SK-MEL-5 (cell line): Measurements from ENCODE around the gene HELZ. TPM values are rescaled to one million over a fixed set of nuclear protein-coding genes. Genes with fewer than 3 reads are reported as not detected.
"Not testable (repeated sequence)": the region's sequence is repeated elsewhere in the genome, so short reads cannot be mapped to it uniquely, and the experiment has no call there.

Experiments
- DNase-seq: peaks from one replicate; pipeline ENCODE4 v3.0.0-alpha.2; 2016; ENCODE audit warnings: low read depth, low spot score
- in situ Hi-C: cut with HindIII; loops from 2 replicates; pipeline ENCODE4 v1.10.0; 2016; ENCODE audit warnings: low sequenced_read_pairs, high pct_unique_total_duplicates, low pct_unique_long_range_greater_than_20kb
- total RNA-seq: library from RNA; depleted of rRNA; stranded (reverse); fragments of >200 nt; shearing (Covaris generic); gene quantifications from 2 replicates; pipeline ENCODE4 v1.2.3, GENCODE V29; 2014

The HELZ gene
- total RNA-seq, 1 experiment from 2014 or later = 45.7 TPM

- DNase-seq = no peak
- in situ Hi-C loops = no loop called here
Observed at GRCh38 chr17:67174190-67174589, 70.8 kb downstream of the HELZ start.

GRCh38 chr17:67171560-67171959 lies 73.4 kb downstream of the HELZ start:
- in situ Hi-C loops = no loop called here
- no peak for DNase-seq

- DNase-seq = no peak
- in situ Hi-C loops = loop anchor here (5.0 kb wide), 1 partner anchor 36 kb away; no protein-coding TSS in a partner anchor
Observed at GRCh38 chr17:67168496-67168895, 76.5 kb downstream of the HELZ start.

- in situ Hi-C loops = loop anchor here (5.0 kb wide), 1 partner anchor 33 kb away; no protein-coding TSS in a partner anchor
Observed at GRCh38 chr17:67165201-67165600, 79.8 kb downstream of the HELZ start.

GRCh38 chr17:67164302-67164701 lies 80.7 kb downstream of the HELZ start:
- DNase-seq = no peak
- in situ Hi-C loops = no loop called here

More at GRCh38 chr17:67165201-67165600, 79.8 kb downstream of the HELZ start:
- DNase-seq = no peak

GRCh38 chr17:67162771-67163170 lies 82.2 kb downstream of the HELZ start:
- DNase-seq = no peak
- in situ Hi-C loops = no loop called here

- in situ Hi-C loops = no loop called here
- no peak for DNase-seq
Observed at GRCh38 chr17:67161573-67161972, 83.4 kb downstream of the HELZ start.

- in situ Hi-C loops = no loop called here
- no peak for DNase-seq
Observed at GRCh38 chr17:67160791-67161190, 84.2 kb downstream of the HELZ start.

- peak; percentile 89 for DNase-seq
- in situ Hi-C loops = no loop called here
Observed at GRCh38 chr17:67157732-67158639, 87.0 kb downstream of the HELZ start.

- in situ Hi-C loops = no loop called here
- no peak for DNase-seq
Observed at GRCh38 chr17:67156269-67157199, 88.5 kb downstream of the HELZ start.

- no peak for DNase-seq
- in situ Hi-C loops = no loop called here
Observed at GRCh38 chr17:67152824-67153223, 92.2 kb downstream of the HELZ start.

- in situ Hi-C loops = no loop called here
- DNase-seq = no peak
Observed at GRCh38 chr17:67151717-67152116, 93.3 kb downstream of the HELZ start.

- DNase-seq = no peak
- in situ Hi-C loops = no loop called here
Observed at GRCh38 chr17:67150826-67151225, 94.2 kb downstream of the HELZ start.

GRCh38 chr17:67148352-67148751 lies 96.6 kb downstream of the HELZ start:
- no peak for DNase-seq
- in situ Hi-C loops = no loop called here

- in situ Hi-C loops = no loop called here
- no peak for DNase-seq
Observed at GRCh38 chr17:67145183-67145805, 99.7 kb downstream of the HELZ start.

- in situ Hi-C loops = no loop called here
Observed at GRCh38 chr17:67143318-67143717, 101.7 kb downstream of the HELZ start.

GRCh38 chr17:67142030-67142429 lies 103.0 kb downstream of the HELZ start:
- in situ Hi-C loops, DNase-seq: not testable (repeated sequence)

More at GRCh38 chr17:67143318-67143717, 101.7 kb downstream of the HELZ start:
- DNase-seq = no peak
